NCI-H524 treated with DMSO at 0.1 percent for 48 hours (cell line): ENCODE results near the gene IRX2.

ENCODE experiments used
- DNase-seq: peaks from one replicate; lab custom pipeline; 2025; lab: John Stamatoyannopoulos, UW

The IRX2 gene

GRCh38 chr5:2697041-2697440 is 54.4 kb downstream of the IRX2 start:
- DNase-seq = no peak
